ENCODE data around the gene AMBP. TPM values are rescaled to one million over a fixed set of nuclear protein-coding genes. Genes with fewer than 3 reads are reported as not detected.
A peak's percentile ranks its signal among the peaks of the same experiment; 100 is the strongest.

Gene AMBP
- total and polyA plus RNA-seq, 4 donors, result 3,440 to 6,678 (median 4,863) TPM

DNA sequence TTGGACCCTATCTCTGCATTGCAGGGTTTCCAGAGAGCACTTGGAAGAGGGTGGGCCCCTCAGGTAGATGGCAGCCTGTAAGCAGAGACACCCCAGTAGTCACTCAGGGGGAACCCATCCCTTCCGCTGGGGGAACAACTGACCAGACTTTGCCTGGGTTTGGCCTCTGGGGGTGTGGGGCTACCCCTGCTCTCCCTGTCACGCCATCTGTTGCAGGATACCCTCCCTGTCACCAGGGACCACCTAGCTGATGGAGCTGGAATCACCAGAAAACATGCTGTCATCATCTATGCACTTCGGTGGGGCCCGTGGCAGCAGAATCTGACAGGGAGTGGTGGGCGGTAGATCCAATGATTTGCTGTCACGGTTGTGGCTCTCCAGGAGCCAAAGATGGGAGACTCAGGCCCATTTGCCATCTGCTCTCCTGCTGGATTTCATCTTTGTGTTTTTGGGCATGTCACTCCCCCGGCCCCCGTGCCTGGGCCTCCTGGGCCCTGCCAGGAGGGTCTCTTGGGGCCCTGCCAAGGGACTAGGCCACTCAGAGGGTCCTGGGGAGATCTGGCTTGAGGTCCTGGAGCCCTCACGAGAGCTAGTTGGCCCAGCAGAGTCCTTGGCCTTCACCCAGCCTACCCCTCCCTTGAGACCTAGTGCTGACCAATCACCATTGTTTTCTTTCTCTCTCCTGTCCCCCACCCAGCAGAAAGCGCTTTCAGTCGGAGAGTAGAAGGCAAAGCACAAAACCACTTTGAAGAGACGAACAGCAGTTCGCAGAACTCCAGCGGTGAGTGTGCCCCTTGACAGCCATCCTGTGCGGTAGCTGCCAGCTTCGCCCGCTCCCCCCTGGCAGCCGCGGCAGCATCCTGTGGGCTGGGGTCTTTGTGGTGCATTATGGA is 45.9 kb downstream of the AMBP start (continued):
- TF ChIP-seq EGR1 (IDR thresholded peaks at IDR 0.05; ENCODE audit: low read depth in 2 of 2) (no peak), HNF4G (IDR thresholded peaks at IDR 0.05) (no peak), RXRA (IDR thresholded peaks at IDR 0.05) (no peak), GABPA (IDR thresholded peaks at IDR 0.05 in 1 of 2, conservative IDR thresholded peaks at IDR 0.05 in 1 of 2) (no peak), HNF4A (conservative IDR thresholded peaks at IDR 0.05) (no peak), NR2F2 (IDR thresholded peaks at IDR 0.05) (no peak), FOXA1 (IDR thresholded peaks at IDR 0.05) (no peak), SP1 (IDR thresholded peaks at IDR 0.05) (no peak), JUND (IDR thresholded peaks at IDR 0.05) (no peak), RAD21 (IDR thresholded peaks at IDR 0.05) (no peak)

GRCh38 chr9:114031037-114031630 is 47.0 kb downstream of the AMBP start:
- TF ChIP-seq GABPA (IDR thresholded peaks at IDR 0.05 in 1 of 2, conservative IDR thresholded peaks at IDR 0.05 in 1 of 2), result no peak
- no peak for TF ChIP-seq RXRA (IDR thresholded peaks at IDR 0.05)
- TF ChIP-seq HNF4A (conservative IDR thresholded peaks at IDR 0.05), result no peak
- no peak for TF ChIP-seq EGR1 (IDR thresholded peaks at IDR 0.05; ENCODE audit: low read depth in 2 of 2)
- no peak for TF ChIP-seq FOXA2 (IDR thresholded peaks at IDR 0.05)
- TF ChIP-seq MAX (IDR thresholded peaks at IDR 0.05), result no peak
- no peak for TF ChIP-seq ZBTB33 (IDR thresholded peaks at IDR 0.05)
- TF ChIP-seq SP1 (IDR thresholded peaks at IDR 0.05), result no peak
- TF ChIP-seq CTCF (IDR thresholded peaks at IDR 0.05; ENCODE audit: low read depth, low read length, missing input control), result no peak
- no peak for TF ChIP-seq RAD21 (IDR thresholded peaks at IDR 0.05)
- TF ChIP-seq, protein P1, sequence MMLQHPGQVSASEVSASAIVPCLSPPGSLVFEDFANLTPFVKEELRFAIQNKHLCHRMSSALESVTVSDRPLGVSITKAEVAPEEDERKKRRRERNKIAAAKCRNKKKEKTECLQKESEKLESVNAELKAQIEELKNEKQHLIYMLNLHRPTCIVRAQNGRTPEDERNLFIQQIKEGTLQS (IDR thresholded peaks at IDR 0.05), result no peak
- no peak for TF ChIP-seq TAF1 (conservative IDR thresholded peaks at IDR 0.05)
- no peak for TF ChIP-seq HNF4G (IDR thresholded peaks at IDR 0.05)
- no peak for TF ChIP-seq YY1 (IDR thresholded peaks at IDR 0.05)
- TF ChIP-seq NR2F2 (IDR thresholded peaks at IDR 0.05), result no peak
- no peak for TF ChIP-seq FOXA1 (IDR thresholded peaks at IDR 0.05)
- 95% methylated on average over 7 of the region's 7 CpGs for WGBS
- Histone ChIP-seq H3K27ac (ENCODE audit: low read depth in 1 of 2, low read length in 2 of 2) (no peak overlapping the region), H3K4me1 (ENCODE audit: control insufficient read depth in 4 of 4, insufficient read depth in 4 of 4, low read length in 3 of 4) (no peaks in the 10 kb centered on the region), H3K9ac (ENCODE audit: low read depth in 1 of 2, low read length in 2 of 2) (no peak overlapping the region), H3K27me3 (ENCODE audit: control insufficient read depth in 4 of 4, insufficient read depth in 4 of 4, low read length in 3 of 4) (no peaks in the 10 kb centered on the region), H3K36me3 (ENCODE audit: control insufficient read depth in 4 of 4, insufficient read depth in 3 of 4, low read depth in 1 of 4, low read length in 3 of 4) (peaks cover 5 to 51% (median 7%) of the 10 kb centered on the region in 4 donors), H3K9me3 (ENCODE audit: control insufficient read depth in 4 of 4, low read length in 3 of 4) (no peaks in the 10 kb centered on the region), H3K4me3 (ENCODE audit: low read depth in 1 of 3, low read length in 3 of 3) (no peak overlapping the region)
- DNase-seq (ENCODE audit: low spot score), result peak; percentile 23
